ENCODE results near the gene KRTAP19-7.

Gene KRTAP19-7

GRCh38 chr21:30561264-30561895 is at the start of gene KRTAP19-7:
KRTAP19-7 (minus strand) TSS chr21:30561314; CDS start chr21:30561289, 25 bp downstream.
- no peak for DNase-seq (ENCODE audit: low read depth in 2 of 2)

DNA sequence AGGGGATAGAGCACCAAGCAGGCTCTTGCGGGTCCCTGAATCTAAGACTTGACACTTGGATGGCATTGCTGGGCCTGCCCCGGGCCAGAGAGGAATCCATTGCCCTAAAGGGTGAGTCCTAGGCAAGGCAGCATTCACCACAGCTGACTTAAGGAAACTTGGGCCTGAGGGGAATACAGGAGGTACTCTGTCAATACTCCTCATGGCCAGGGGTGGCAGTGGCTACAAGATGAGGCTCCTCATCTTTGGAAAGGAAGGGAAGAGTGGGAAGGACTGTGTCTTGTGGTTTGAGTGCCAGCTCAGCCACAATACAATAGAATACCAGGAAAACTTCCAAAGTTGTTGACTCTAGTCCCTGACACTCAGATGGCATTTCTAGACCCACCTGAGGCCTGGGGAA is 44.9 kb upstream of the KRTAP19-7 start:
- no peak for DNase-seq (ENCODE audit: low read depth in 2 of 2)

DNA sequence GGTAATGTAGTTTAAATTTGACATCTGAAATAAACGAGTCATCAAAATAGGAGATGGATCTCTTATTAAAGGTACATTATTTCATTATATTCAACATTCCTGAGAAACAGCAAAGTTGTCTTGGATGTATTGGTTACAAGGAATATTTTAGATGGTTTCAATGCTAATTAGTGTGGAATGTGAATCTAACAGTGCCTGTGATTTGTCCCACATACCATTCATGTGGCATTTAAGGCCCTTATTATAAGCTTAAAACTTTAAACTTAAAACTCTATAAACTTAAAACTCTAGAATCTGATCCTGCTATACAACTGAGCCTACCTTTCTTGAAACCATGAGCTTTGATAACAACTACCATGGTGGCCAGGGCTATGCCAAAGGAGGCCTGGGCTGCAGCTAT is 39.7 kb upstream of the KRTAP19-7 start, which contains the start of gene KRTAP22-1:
Gene KRTAP22-1, plus strand, starts transcription at position 301 of the 400 bp plus-strand sequence.
- DNase-seq (ENCODE audit: low read depth in 2 of 2) = no peak

GRCh38 chr21:30598802-30599201 is 37.7 kb upstream of the KRTAP19-7 start, which contains the start of gene KRTAP6-2:
KRTAP6-2 (minus strand) TSS chr21:30598902; CDS start chr21:30598874, 28 bp downstream.
- DNase-seq (ENCODE audit: low read depth in 2 of 2) = no peak

DNA sequence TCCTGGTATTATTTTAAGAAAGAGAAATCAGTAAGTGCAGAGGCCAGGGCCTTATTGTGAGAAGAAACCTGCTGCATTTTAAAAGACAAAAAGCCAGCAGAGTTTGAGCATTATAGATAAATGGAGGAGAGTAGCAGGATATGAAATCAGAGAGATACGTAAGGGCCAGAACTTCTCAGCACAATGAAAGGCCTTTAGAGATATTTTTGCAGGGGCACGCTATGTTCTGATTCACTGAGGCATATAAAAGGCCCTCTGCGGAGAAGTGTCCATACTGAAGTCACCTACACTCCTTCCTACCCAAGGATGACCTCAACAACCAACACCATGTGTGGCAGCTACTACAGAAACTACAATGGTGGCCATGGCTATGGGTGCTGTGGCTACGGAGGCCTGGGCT is 31.0 kb upstream of the KRTAP19-7 start, which contains the start of gene KRTAP6-3:
Gene KRTAP6-3, plus strand, starts transcription at position 301 of the 400 bp plus-strand sequence. Its CDS starts 6 bp downstream, at position 307.
- no peak for DNase-seq (ENCODE audit: low read depth in 2 of 2)

GRCh38 chr21:30590297-30590696 is 29.2 kb upstream of the KRTAP19-7 start, which contains the start of gene KRTAP22-2:
KRTAP22-2 (minus strand) TSS chr21:30590397.
- no peak for DNase-seq (ENCODE audit: low read depth in 2 of 2)

- no peak for DNase-seq (ENCODE audit: low read depth in 2 of 2)
Measured at GRCh38 chr21:30582870-30583269, 21.8 kb upstream of the KRTAP19-7 start.

DNA sequence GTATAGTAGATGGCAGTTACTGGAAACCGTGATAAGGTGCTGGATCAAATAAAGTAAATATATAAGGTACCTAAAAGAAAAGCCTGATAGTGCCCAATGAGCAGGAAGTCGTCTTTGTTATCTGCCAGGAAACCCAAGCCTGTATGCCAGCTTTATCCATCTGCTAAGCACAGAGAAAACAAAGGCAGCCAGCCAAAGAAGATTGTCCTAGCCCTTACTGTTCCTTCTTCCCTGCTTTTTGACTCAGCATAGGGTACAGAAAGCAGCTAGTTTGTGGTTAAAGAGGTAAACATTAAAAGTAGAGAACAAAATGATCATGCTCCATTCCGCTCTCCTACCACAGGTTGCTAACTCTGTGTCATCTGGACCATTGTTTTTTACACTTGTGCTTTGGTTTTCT is 19.0 kb upstream of the KRTAP19-7 start:
- no peak for DNase-seq (ENCODE audit: low read depth in 2 of 2)

GRCh38 chr21:30579346-30579745 is 18.2 kb upstream of the KRTAP19-7 start:
- DNase-seq (ENCODE audit: low read depth in 2 of 2) = no peak

DNA sequence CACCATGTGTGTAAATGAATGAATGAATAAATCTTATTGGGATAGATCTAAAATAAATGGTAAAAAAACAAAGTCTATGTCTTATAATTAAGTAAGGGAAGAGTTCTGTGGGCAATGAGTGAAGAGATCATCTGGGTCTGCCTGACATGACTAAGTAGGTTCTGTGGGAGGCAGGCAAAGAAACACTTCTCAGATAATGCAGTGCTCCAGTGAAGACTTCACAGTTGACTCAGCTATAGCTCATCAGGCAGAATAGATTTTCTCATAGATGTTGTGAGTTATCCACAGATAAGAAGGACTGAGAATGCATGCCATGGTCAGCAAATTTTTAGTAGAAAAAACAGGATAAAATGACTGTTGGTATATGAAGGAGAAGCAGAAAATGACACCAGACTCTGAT is 16.7 kb upstream of the KRTAP19-7 start:
- DNase-seq (ENCODE audit: low read depth in 2 of 2) = no peak

DNA sequence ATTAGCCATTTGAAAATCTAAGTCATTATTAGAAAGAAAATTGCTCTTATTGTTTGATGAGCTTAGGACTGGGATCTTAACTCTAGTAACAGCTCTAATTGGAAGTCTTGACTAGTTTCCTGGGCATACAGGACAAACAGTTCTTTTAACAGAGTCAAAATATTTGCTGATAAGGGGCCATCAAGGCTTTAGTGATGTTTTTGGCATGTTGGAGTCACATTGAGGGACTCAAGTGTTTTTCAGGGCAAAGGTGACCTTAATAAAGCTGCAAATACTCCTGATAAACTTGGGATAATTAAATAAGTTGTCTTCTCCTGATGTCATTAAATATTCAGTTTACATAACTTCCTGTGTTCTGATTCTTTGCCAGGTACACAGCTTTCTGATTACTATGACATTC is 6.5 kb upstream of the KRTAP19-7 start:
- DNase-seq (ENCODE audit: low read depth in 2 of 2) = no peak

DNA sequence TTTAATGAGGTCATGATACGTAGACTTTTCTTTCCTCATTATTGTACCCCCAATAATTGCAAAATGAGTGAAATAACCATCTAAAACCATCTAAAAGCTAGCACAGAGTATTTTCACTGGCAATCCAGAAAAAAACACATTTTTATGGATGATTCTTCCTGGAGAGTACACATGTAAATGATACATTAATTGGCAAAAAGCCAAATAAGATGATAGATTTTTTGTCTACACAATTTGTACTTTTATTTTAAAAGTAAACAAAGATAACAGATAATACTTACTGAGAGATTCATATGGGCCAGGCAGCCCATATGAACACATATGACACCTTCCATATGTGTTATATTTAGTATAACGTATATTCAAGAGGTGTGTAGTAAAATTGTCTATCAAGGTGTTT is 2.5 kb upstream of the KRTAP19-7 start:
- no peak for DNase-seq (ENCODE audit: low read depth in 2 of 2)

DNA sequence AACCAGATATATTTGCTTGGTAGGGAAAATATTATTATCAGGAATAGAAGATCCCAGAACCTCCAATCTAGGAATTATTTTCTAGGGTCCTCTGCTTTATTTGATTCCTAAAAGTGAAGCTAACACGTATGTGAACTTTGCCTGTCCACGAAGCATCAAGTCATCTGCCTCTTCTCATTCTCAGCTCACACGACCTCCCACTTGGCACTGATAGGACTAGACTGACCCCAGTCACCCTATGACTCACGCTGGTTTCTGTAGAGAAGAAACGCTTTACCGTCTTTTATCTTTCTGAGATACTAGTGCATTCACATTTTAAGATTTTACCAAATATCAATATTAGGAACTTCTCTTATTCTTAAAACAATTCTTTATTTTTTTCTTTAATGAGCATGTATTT is 2.0 kb upstream of the KRTAP19-7 start:
- no peak for DNase-seq (ENCODE audit: low read depth in 2 of 2)

GRCh38 chr21:30561957-30562356 is 843 bp upstream of the KRTAP19-7 start:
- DNase-seq (ENCODE audit: low read depth in 2 of 2) = no peak

DNA sequence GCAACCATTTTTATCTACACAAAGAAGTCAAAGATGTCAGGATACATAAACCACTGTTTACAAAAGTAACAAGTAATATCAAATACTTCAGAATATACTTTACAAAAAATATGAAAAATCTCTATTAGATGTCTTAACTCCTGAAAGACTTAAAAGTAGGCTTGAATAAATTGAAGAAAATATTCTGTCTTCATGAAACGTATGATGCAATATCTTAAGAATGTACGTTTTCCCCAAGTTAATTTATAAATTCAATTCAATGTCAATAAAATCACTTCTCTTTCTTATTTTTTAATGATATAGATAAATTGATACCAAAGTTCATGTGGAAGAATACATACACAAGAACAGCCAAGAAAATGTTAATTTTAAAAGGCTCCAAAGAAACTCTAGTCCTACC is 6.0 kb downstream of the KRTAP19-7 start:
- DNase-seq (ENCODE audit: low read depth in 2 of 2) = no peak

- no peak for DNase-seq (ENCODE audit: low read depth in 2 of 2)
Measured at GRCh38 chr21:30552782-30553181, 8.3 kb downstream of the KRTAP19-7 start.

GRCh38 chr21:30541764-30542163 is 19.4 kb downstream of the KRTAP19-7 start, which contains the start of gene KRTAP19-6:
KRTAP19-6 (minus strand) TSS chr21:30541864; CDS start chr21:30541833, 31 bp downstream.
- DNase-seq (ENCODE audit: low read depth in 2 of 2) = no peak

DNA sequence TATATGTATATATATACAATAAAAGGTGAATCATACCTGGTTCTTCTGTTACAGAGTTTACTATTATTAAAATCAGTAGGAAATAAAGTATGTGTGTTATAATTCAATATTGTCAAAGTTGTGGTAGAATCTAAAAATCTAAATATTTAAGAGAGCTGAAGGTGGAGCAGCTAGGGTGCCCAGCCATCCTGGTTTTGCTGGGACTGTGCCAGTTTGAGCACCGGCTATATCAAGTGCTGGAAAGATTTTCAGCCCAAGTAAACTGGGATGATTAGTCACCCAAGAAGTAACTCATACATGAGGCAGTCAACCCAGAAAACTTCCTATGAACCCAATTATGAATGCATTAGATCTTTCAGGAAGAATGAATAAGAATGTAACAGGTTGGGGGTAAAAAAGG is 42.2 kb downstream of the KRTAP19-7 start:
- DNase-seq (ENCODE audit: low read depth in 2 of 2) = no peak

DNA sequence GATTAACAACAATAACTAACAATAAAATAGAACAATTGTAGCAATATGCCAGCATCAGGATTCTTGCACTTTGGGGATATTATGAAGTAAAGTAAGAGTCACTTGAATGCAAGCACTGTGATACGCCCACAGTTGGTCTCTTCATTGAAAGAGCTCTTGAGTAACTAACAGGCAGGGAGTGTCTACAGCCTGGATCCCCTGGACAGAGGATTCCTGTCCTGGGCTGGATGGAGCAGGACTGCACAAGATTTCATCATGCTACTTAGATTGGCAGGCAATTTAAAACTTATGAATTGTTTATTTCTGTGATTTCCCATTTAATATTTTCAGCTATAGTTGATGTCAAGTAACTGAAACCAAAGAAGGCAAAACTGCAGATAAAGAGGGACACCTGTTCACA is 45.4 kb downstream of the KRTAP19-7 start:
- no peak for DNase-seq (ENCODE audit: low read depth in 2 of 2)

All from stimulated activated CD8-positive, alpha-beta memory T cell treated with anti-CD3 and anti-CD28 coated beads, Interleukin-2, amount 100 ng/mL, for 48 hours (primary cell).